GM23338 (cell line): ENCODE measurements around the gene PPP2R2B. TPM values are rescaled to one million over a fixed set of nuclear protein-coding genes. Genes with fewer than 3 reads are reported as not detected.

ENCODE experiments used
- ATAC-seq: fragments of 200-7000 bp; cut with Tn5 transposase; 3 replicates; pipeline ENCODE4 v1.9.1; 2020
- DNase-seq: peaks from one replicate; pipeline ENCODE4 v3.0.0-alpha.2; 2015; ENCODE audit warnings: low spot score
- H2AFZ ChIP-seq: fragments of 200-600 bp; sonication (generic); 2 replicates; pipeline ENCODE4 v1.8.0; 2016; ENCODE audit warnings: antibody characterized with exemption, mild to moderate bottlenecking, moderate library complexity
- H3F3A ChIP-seq: fragments of 200-600 bp; sonication (generic); replicated peaks from 2 replicates; pipeline ENCODE4 v1.8.0; 2017; ENCODE audit warnings: antibody characterized with exemption, mixed run types, low read depth
- H3K27ac ChIP-seq: fragments of 200-600 bp; sonication (generic); 2 replicates; pipeline ENCODE4 v1.6.1; 2016; ENCODE audit warnings: low read depth
- H3K27me3 ChIP-seq: fragments of 200-600 bp; sonication (generic); 2 replicates; pipeline ENCODE4 v1.8.0; 2016; ENCODE audit warnings: mild to moderate bottlenecking, mixed run types, moderate library complexity; ENCODE audit not compliant: insufficient read depth
- H3K36me3 ChIP-seq: fragments of 200-600 bp; sonication (generic); 2 replicates; pipeline ENCODE4 v1.8.0; 2016; ENCODE audit warnings: mild to moderate bottlenecking; ENCODE audit not compliant: insufficient read depth
- H3K4me1 ChIP-seq: fragments of 200-600 bp; sonication (generic); 2 replicates; pipeline ENCODE4 v1.8.0; 2016; ENCODE audit warnings: mild to moderate bottlenecking, moderate library complexity; ENCODE audit not compliant: insufficient read depth
- H3K4me2 ChIP-seq: fragments of 200-600 bp; sonication (generic); 2 replicates; pipeline ENCODE4 v1.7.1; 2017; ENCODE audit warnings: mixed run types
- H3K4me3 ChIP-seq: fragments of 200-600 bp; sonication (generic); 2 replicates; pipeline ENCODE4 v1.6.1; 2016; ENCODE audit warnings: mixed run types
- H3K79me2 ChIP-seq: fragments of 200-600 bp; sonication (generic); replicated peaks from 2 replicates; pipeline ENCODE4 v1.8.0; 2017; ENCODE audit warnings: mild to moderate bottlenecking; ENCODE audit not compliant: insufficient read depth
- H3K9me2 ChIP-seq: fragments of 200-600 bp; sonication (generic); 2 replicates; pipeline ENCODE4 v1.8.0; 2017; ENCODE audit not compliant: insufficient read depth
- H4K20me1 ChIP-seq: fragments of 200-600 bp; sonication (generic); replicated peaks from 2 replicates; pipeline ENCODE4 v1.8.0; 2017; ENCODE audit warnings: mild to moderate bottlenecking; ENCODE audit not compliant: insufficient read depth
- H3K27ac Mint-ChIP-seq: 2 replicates; pipeline ENCODE4 v1.8.0; 2020; ENCODE audit warnings: inconsistent platforms, mild to moderate bottlenecking, moderate library complexity, mixed read lengths
- H3K27me3 Mint-ChIP-seq: 3 replicates; pipeline ENCODE4 v1.8.0; 2022; ENCODE audit warnings: low read depth, mild to moderate bottlenecking, moderate library complexity, mixed read lengths, inconsistent platforms; ENCODE audit not compliant: insufficient read depth, poor library complexity
- H3K36me3 Mint-ChIP-seq: 3 replicates; pipeline ENCODE4 v1.8.0; 2021; ENCODE audit warnings: low read depth, mild to moderate bottlenecking, inconsistent platforms, moderate library complexity, mixed read lengths
- H3K4me1 Mint-ChIP-seq: 3 replicates; pipeline ENCODE4 v1.8.0; 2020; ENCODE audit warnings: mild to moderate bottlenecking, inconsistent platforms, mixed read lengths
- H3K4me3 Mint-ChIP-seq: 3 replicates; pipeline ENCODE4 v1.8.0; 2021; ENCODE audit warnings: moderate library complexity, mild to moderate bottlenecking, inconsistent platforms, mixed read lengths
- H3K9me3 Mint-ChIP-seq: 3 replicates; pipeline ENCODE4 v1.8.0; 2020; ENCODE audit warnings: moderate library complexity, mild to moderate bottlenecking, inconsistent platforms, mixed read lengths
- JUNB ChIP-seq: IDR thresholded peaks from one replicate; pipeline ENCODE4 v1.6.1; 2016; ENCODE audit warnings: antibody characterized with exemption; ENCODE audit not compliant: unreplicated experiment
- STAT1 ChIP-seq: IDR thresholded peaks from one replicate; pipeline ENCODE4 v1.6.1; 2016; ENCODE audit warnings: antibody characterized with exemption; ENCODE audit not compliant: unreplicated experiment
- ZNF331 ChIP-seq: fragments of 250-450 bp; sonication (Bioruptor Pico); IDR thresholded peaks from 2 replicates; pipeline ENCODE4 v1.5.0; 2020; ENCODE audit warnings: low read depth, mild to moderate bottlenecking, moderate library complexity
- polyA plus RNA-seq: library from polyadenylated mRNA; unstranded; fragments of >200 nt; fragmentation: Nextera tagmentation; extraction: Ambion mirVana; gene quantifications from 2 replicates; pipeline ENCODE4 v1.2.1, GENCODE V29; 2016
- total RNA-seq: library from RNA; depleted of rRNA; stranded (reverse); fragments of >200 nt; shearing (Covaris generic); gene quantifications from 2 replicates; pipeline ENCODE4 v1.2.3, GENCODE V29; 2014
- TF ChIP-seq, protein P1 (sequence below): IDR thresholded peaks from one replicate; pipeline ENCODE4 v1.6.1; 2018; ENCODE audit warnings: antibody characterized with exemption; ENCODE audit not compliant: unreplicated experiment
- TF ChIP-seq, protein P2 (sequence below), 2 experiments: fragments of 200-600 bp in 1 of 2; sonication (generic) in 1 of 2; conservative IDR thresholded peaks; 2 replicates each; pipeline versions ENCODE4 v1.5.1 to v1.6.1; 2016 to 2017; ENCODE audit warnings: antibody characterized with exemption in 2 of 2, low read depth in 2 of 2, mild to moderate bottlenecking in 2 of 2, moderate library complexity in 1 of 2

Gene PPP2R2B
- total and polyA plus RNA-seq, 2 experiments from 2014 or later: 21.3 to 33.9 TPM

DNA sequence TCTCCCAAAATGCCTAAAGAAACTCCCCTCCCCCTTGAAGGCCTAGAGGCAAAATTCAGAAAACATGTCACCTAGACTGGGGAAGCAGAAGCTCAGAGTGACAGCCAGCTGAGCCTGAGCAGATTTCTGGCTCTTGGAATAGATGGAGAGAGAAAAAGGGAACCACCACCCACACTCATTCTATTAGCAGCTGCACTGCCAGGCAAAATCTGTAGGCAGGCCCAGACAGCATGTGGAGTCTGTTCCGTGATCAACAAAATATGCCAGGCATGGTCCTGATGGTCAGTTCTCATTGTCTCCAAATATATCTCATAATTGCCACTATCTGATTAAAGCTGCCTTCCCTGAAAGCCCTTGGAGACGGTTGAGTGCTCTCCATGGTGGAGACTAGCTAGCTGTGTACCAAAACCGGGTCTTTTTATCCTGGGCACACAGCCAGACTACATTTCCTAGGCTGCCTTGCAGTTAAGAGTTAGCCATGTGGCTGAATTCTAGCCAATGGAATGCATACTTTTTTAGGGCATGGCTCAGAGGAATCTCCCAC lies 230.8 kb downstream of the PPP2R2B start:
- no peaks in the 10 kb centered on the region for H3K27me3 ChIP-seq
- ATAC-seq (peak; percentile 53), DNase-seq (no peak)
- Mint-ChIP-seq H3K27me3 (no peaks in the 10 kb centered on the region), H3K4me1 (no peaks in the 10 kb centered on the region; the same call in 2 of the 3 replicates), H3K27ac (no peak overlapping the region), H3K4me3 (no peak overlapping the region), H3K36me3 (no peaks in the 10 kb centered on the region), H3K9me3 (no peaks in the 10 kb centered on the region)
- H3K27ac ChIP-seq: no peak overlapping the region
- no peaks in the 10 kb centered on the region for H3K36me3 ChIP-seq
- no peaks in the 10 kb centered on the region for H4K20me1 ChIP-seq
- H3K4me2 ChIP-seq: no peak overlapping the region
- no peak overlapping the region for H2AFZ ChIP-seq
- TF ChIP-seq JUNB: no peak
- TF ChIP-seq, protein P1, sequence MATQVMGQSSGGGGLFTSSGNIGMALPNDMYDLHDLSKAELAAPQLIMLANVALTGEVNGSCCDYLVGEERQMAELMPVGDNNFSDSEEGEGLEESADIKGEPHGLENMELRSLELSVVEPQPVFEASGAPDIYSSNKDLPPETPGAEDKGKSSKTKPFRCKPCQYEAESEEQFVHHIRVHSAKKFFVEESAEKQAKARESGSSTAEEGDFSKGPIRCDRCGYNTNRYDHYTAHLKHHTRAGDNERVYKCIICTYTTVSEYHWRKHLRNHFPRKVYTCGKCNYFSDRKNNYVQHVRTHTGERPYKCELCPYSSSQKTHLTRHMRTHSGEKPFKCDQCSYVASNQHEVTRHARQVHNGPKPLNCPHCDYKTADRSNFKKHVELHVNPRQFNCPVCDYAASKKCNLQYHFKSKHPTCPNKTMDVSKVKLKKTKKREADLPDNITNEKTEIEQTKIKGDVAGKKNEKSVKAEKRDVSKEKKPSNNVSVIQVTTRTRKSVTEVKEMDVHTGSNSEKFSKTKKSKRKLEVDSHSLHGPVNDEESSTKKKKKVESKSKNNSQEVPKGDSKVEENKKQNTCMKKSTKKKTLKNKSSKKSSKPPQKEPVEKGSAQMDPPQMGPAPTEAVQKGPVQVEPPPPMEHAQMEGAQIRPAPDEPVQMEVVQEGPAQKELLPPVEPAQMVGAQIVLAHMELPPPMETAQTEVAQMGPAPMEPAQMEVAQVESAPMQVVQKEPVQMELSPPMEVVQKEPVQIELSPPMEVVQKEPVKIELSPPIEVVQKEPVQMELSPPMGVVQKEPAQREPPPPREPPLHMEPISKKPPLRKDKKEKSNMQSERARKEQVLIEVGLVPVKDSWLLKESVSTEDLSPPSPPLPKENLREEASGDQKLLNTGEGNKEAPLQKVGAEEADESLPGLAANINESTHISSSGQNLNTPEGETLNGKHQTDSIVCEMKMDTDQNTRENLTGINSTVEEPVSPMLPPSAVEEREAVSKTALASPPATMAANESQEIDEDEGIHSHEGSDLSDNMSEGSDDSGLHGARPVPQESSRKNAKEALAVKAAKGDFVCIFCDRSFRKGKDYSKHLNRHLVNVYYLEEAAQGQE: peak; percentile 48
- H3K4me1 ChIP-seq: no peaks in the 10 kb centered on the region
- no peaks in the 10 kb centered on the region for H3K79me2 ChIP-seq
- no peaks in the 10 kb centered on the region for H3K9me2 ChIP-seq
- H3K4me3 ChIP-seq: no peak overlapping the region
- H3F3A ChIP-seq: no peaks in the 10 kb centered on the region

DNA sequence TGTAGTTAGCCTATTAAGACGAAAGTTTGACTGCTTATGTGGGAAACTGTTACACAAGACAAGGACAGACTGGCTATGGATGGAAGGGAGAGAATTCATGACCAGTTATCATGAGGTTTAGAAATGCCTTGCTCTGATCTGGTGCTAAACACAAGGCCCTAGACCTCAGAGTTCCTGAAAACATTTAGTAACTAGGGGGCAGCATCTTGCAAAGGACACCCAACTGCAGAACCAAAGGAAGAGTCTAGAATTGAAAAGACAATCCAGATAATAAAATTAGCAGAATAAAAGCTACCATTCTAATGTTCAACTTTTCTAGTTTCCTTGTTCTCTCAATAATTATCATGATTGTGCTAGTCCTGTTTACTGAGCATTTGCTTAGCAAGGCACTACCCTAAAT lies 232.1 kb downstream of the PPP2R2B start:
- Histone ChIP-seq H2AFZ (no peak overlapping the region), H3K79me2 (no peaks in the 10 kb centered on the region), H3K27ac (no peak overlapping the region), H3K4me2 (no peak overlapping the region), H3K4me3 (no peak overlapping the region), H3K36me3 (no peaks in the 10 kb centered on the region), H3F3A (no peaks in the 10 kb centered on the region), H4K20me1 (no peaks in the 10 kb centered on the region), H3K9me2 (no peaks in the 10 kb centered on the region; the same call in 1 of the 2 replicates), H3K27me3 (no peaks in the 10 kb centered on the region), H3K4me1 (no peaks in the 10 kb centered on the region)
- Mint-ChIP-seq H3K36me3 (no peaks in the 10 kb centered on the region), H3K4me3 (no peak overlapping the region), H3K4me1 (peaks cover 6% of the 10 kb centered on the region; the same call in 2 of the 3 replicates), H3K9me3 (no peaks in the 10 kb centered on the region), H3K27me3 (no peaks in the 10 kb centered on the region), H3K27ac (no peak overlapping the region)
- TF ChIP-seq STAT1: no peak
- TF ChIP-seq, protein P2, sequence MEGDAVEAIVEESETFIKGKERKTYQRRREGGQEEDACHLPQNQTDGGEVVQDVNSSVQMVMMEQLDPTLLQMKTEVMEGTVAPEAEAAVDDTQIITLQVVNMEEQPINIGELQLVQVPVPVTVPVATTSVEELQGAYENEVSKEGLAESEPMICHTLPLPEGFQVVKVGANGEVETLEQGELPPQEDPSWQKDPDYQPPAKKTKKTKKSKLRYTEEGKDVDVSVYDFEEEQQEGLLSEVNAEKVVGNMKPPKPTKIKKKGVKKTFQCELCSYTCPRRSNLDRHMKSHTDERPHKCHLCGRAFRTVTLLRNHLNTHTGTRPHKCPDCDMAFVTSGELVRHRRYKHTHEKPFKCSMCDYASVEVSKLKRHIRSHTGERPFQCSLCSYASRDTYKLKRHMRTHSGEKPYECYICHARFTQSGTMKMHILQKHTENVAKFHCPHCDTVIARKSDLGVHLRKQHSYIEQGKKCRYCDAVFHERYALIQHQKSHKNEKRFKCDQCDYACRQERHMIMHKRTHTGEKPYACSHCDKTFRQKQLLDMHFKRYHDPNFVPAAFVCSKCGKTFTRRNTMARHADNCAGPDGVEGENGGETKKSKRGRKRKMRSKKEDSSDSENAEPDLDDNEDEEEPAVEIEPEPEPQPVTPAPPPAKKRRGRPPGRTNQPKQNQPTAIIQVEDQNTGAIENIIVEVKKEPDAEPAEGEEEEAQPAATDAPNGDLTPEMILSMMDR (conservative IDR thresholded peaks at IDR 0.05; ENCODE audit: low read depth in 2 of 2): peak; percentile 41 to 59
- TF ChIP-seq ZNF331 (CRISPR knock-in tag): no peak
- ATAC-seq: peak; percentile 39; the same call in 1 of the 3 replicates
- peak; percentile 37 for DNase-seq
